Measurements from ENCODE around the gene CD300A. TPM values are rescaled to one million over a fixed set of nuclear protein-coding genes. Genes with fewer than 3 reads are reported as not detected.

CD300A gene
- total RNA-seq, 1 donor from 2014 or later = 3.9 TPM

DNA sequence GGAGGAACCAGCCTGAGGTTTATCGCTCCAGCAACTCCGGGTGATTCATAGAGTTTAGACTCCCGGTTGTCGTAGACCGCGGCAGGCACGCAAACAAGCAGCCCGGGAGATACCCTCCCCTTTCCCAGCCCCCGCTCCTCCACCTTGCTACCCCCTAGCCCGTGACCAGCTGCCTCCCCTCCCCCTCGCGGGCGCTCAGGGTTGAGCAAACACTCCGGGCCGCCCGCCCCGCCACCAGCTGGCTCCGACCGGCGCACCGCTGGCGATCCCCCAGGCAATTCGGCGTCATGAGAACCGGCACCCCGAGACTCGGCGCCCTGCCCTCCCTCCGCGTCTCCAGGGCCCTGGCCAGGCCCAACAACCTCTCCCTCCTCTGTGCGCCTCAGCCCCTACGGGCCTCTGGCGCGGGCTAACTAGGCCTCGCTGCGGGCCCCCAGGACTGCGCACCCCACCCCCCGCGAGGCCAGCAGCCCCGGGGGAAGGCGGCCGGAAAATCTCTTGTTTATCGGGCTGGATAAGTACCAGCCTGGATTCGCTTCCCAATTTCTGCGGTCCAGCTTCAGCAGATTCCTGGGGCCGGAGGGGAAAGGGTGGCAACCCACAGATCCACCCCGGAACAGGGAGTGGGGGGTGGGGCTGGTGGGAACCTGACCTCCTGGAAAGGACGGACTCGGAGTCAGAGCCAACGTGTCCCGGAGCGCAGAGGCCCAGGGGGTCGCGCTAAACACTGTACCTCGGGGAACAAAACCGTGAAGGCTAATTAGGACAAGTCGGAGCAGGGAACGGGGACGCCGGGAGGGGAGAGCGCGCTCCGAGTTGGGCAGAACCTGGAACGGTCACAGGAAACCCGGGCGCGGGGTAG lies 35.5 kb upstream of the CD300A start:
- Mint-ChIP-seq H3K9me3 (ENCODE audit: low read depth) (no peaks in the 10 kb centered on the region), H3K27ac (peak overlapping the region; percentile 100), H3K4me1 (ENCODE audit: low read depth) (peaks cover 54% of the 10 kb centered on the region), H3K27me3 (no peaks in the 10 kb centered on the region), H3K4me3 (ENCODE audit: low read depth) (peak overlapping the region; percentile 90), H3K36me3 (ENCODE audit: insufficient read depth) (no peaks in the 10 kb centered on the region)
- peak; percentile 84 for DNase-seq (ENCODE audit: low spot score, unreplicated experiment)
- TF ChIP-seq, protein P1, sequence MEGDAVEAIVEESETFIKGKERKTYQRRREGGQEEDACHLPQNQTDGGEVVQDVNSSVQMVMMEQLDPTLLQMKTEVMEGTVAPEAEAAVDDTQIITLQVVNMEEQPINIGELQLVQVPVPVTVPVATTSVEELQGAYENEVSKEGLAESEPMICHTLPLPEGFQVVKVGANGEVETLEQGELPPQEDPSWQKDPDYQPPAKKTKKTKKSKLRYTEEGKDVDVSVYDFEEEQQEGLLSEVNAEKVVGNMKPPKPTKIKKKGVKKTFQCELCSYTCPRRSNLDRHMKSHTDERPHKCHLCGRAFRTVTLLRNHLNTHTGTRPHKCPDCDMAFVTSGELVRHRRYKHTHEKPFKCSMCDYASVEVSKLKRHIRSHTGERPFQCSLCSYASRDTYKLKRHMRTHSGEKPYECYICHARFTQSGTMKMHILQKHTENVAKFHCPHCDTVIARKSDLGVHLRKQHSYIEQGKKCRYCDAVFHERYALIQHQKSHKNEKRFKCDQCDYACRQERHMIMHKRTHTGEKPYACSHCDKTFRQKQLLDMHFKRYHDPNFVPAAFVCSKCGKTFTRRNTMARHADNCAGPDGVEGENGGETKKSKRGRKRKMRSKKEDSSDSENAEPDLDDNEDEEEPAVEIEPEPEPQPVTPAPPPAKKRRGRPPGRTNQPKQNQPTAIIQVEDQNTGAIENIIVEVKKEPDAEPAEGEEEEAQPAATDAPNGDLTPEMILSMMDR (IDR thresholded peaks at IDR 0.05; ENCODE audit: unreplicated experiment) = no peak

DNA sequence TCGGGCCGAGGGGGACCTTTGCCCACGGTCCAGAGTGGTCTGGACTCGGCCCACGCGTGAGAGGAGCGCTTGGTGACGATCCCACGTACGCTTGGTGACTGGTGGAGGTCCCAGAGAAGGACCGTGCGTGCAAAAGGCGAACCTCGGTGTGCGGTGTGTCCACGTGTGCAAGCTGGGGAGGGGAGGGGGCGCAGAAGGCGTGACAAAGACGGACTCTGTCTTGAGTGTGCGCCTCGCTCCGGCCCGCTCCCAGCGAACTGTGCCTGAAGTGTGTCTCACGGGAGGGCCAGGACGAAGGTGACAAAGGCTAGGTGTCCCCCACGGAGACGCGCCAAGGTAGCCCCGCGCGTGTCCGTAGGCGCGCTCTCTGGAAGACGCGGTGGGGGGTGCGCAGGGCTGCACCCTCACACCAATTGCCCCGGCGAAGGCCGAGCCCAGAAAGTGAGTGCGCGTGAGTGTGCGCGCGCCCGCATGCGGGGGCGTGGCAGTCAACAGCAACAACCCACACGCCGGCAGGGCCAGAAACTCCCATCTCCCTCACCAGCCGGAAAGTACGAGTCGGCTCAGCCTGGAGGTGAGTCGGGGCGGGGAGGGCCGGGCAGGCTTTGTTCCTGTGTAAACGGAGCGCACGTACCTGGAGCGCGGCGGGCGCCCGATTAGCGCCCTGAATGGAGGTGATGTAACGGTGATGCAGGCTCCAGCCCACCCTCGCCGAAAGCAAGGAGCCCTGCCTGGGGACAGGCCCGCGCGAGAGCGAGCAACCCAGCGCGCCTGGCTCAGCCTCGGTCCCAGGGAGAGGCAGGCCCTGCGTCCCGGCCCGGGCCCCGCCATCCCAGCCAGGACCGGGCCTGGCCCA lies 34.6 kb upstream of the CD300A start, which contains the start of gene GPRC5C:
Gene GPRC5C (plus strand): TSS at position 521 of the 856 bp plus-strand sequence. CDS start 7,689 bp downstream, outside the sequence.
- Mint-ChIP-seq H3K27me3 (no peaks in the 10 kb centered on the region), H3K36me3 (ENCODE audit: insufficient read depth) (no peaks in the 10 kb centered on the region), H3K4me1 (ENCODE audit: low read depth) (peaks cover 56% of the 10 kb centered on the region), H3K9me3 (ENCODE audit: low read depth) (no peaks in the 10 kb centered on the region), H3K4me3 (ENCODE audit: low read depth) (peak within 1 kb of the TSS; percentile 92), H3K27ac (peak within 1 kb of the TSS; percentile 100)
- DNase-seq (ENCODE audit: low spot score, unreplicated experiment) = peak; percentile 81
- TF ChIP-seq, protein P1 (IDR thresholded peaks at IDR 0.05; ENCODE audit: unreplicated experiment) = no peak

DNA sequence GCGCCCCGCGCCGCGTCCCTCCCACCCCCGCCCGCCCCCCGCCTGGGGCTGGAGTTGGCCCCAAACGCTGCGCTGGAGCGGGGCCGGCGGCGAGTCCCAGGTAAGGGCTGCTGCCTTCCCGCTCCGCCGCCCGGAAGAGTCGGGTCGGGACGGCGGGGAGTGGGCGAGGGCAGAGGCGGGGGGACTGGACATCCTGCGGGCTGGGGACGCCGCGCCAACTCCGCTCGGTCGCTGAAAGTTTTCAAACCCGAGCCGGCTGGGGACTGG lies 34.1 kb upstream of the CD300A start:
- Mint-ChIP-seq H3K9me3 (ENCODE audit: low read depth) (no peaks in the 10 kb centered on the region), H3K27me3 (no peaks in the 10 kb centered on the region), H3K4me1 (ENCODE audit: low read depth) (peaks cover 56% of the 10 kb centered on the region), H3K36me3 (ENCODE audit: insufficient read depth) (peaks cover 2% of the 10 kb centered on the region), H3K4me3 (ENCODE audit: low read depth) (peak overlapping the region; percentile 92), H3K27ac (no peak overlapping the region)
- DNase-seq (ENCODE audit: low spot score, unreplicated experiment) = no peak
- TF ChIP-seq, protein P1 (IDR thresholded peaks at IDR 0.05; ENCODE audit: unreplicated experiment) = no peak

DNA sequence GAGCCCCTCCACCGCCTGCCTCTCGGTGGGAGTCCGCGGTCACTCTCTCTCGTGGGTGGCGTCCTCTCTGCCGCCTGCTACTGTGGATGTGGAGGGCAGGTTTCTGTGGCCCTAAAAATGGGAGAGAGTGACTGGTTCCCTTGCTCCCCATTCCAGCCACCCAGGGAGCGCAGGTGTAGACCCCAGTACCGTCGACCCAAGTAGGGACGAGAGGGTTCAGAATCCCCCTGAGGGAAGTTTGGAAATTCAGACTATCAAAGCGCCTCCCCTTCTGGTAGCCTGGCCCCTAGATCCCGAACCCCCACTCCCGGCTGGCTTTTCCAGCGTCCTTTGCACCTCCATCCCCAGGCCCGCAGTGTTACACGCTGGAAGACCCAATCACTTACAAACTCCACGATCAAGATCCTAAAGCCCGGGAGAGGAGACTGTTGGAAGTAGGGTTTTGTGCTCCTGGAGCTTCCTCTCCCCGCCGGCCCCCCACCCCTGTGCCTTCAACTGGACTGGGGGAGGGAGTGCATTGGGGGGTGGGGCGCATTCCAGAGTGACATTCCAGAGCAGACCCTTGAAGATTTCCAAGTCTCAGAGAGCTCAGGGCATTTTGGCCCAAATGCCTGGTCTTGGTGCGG lies 33.6 kb upstream of the CD300A start:
- Mint-ChIP-seq H3K27me3 (no peaks in the 10 kb centered on the region), H3K36me3 (ENCODE audit: insufficient read depth) (peaks cover 5% of the 10 kb centered on the region), H3K27ac (peak overlapping the region; percentile 96), H3K9me3 (ENCODE audit: low read depth) (peaks cover 1% of the 10 kb centered on the region), H3K4me1 (ENCODE audit: low read depth) (peaks cover 55% of the 10 kb centered on the region), H3K4me3 (ENCODE audit: low read depth) (peak overlapping the region; percentile 92)
- TF ChIP-seq, protein P1 (IDR thresholded peaks at IDR 0.05; ENCODE audit: unreplicated experiment) = no peak
- no peak for DNase-seq (ENCODE audit: low spot score, unreplicated experiment)

Measured in progenitor cell of endocrine pancreas (in vitro differentiated cells).